Measurements from ENCODE around the gene FZD10.

FZD10 gene, protein sequence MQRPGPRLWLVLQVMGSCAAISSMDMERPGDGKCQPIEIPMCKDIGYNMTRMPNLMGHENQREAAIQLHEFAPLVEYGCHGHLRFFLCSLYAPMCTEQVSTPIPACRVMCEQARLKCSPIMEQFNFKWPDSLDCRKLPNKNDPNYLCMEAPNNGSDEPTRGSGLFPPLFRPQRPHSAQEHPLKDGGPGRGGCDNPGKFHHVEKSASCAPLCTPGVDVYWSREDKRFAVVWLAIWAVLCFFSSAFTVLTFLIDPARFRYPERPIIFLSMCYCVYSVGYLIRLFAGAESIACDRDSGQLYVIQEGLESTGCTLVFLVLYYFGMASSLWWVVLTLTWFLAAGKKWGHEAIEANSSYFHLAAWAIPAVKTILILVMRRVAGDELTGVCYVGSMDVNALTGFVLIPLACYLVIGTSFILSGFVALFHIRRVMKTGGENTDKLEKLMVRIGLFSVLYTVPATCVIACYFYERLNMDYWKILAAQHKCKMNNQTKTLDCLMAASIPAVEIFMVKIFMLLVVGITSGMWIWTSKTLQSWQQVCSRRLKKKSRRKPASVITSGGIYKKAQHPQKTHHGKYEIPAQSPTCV

DNA sequence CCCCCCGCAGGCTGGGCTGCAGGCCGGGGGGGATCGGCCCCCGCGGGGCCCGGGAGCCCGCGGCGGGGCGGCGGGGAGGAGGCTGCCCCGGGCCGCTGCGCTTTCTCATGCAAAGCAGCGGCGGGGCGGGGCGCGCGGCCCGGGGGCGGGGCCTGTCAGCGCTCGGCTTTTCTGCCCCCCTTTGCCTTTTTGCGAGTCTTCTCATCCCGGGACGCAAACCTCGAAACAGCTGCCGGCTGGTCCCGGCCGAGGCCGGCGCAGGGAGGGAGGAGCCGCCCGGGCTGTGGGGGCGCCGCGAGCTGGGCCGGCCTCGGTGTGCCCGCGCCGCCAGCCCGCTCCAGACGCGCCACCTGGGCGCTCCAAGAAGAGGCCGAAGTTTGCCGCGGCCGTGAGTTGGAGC is at the start of gene FZD10:
Gene FZD10, plus strand, starts transcription at position 198 of the 400 bp plus-strand sequence. CDS start 479 bp downstream, outside the sequence.
- no peak for DNase-seq (ENCODE audit: low read depth in 2 of 2)

DNA sequence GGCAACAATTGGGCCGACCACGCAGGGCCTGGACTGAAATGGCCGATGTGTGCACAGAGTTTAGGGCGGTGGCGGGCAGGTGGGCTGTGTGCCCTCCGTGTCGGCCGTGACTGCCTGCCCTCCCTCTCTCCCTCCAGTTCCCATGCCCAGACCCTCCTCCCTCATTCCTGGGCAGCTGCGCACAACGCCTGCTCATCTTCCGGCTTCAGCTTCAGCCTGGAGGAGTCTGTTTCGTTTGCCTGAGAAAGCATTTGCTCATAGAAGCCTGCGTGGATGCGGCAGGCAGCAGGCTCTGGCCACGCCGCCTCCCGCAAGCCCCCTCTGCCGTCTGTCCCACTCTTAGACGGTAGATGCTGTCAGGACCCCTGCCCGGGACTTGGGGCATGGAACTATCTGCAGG is 47.3 kb upstream of the FZD10 start:
- no peak for DNase-seq (ENCODE audit: low read depth in 2 of 2)

DNA sequence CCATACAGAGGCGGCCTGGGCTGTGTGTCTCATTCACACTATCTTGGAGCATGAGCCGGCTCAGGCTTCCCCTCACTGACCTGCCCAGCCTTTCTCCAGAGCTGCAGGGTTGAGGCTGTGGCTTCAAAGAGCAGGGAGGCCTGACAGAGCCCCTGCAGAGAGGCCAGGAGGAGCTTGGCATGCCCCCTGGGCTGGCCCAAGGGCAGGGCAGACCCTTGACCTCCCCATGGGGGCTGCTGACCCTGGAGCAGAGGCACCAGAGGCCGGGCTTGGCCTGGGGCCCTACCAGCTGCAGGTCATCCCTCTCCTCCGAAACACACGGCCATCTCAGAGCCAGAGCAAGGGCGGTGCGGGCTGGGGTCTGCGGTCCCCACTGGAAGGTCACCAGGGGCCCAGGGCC is 46.6 kb upstream of the FZD10 start:
- DNase-seq (ENCODE audit: low read depth in 2 of 2): no peak

DNA sequence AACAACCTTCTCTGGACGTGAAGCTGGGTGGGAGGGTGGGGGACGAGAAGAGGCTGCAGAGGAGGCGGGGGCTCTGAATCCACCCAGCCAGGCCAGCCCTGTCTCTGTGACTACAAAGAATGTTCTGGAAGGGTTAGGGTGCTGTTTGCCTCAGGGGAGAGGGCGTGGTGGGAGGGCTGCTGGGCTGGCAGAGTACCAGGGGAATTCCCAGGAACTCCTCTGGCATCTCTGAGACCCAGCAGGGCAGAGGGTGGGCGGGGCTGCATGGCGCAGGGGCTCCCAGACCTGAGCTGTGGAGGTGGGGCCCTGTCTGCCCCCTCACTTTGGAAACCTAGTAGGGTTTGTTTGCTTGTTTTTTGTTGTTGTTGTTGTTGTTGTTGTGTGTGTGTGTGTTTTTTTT is 45.5 kb upstream of the FZD10 start:
- DNase-seq (ENCODE audit: low read depth in 2 of 2): no peak

DNA sequence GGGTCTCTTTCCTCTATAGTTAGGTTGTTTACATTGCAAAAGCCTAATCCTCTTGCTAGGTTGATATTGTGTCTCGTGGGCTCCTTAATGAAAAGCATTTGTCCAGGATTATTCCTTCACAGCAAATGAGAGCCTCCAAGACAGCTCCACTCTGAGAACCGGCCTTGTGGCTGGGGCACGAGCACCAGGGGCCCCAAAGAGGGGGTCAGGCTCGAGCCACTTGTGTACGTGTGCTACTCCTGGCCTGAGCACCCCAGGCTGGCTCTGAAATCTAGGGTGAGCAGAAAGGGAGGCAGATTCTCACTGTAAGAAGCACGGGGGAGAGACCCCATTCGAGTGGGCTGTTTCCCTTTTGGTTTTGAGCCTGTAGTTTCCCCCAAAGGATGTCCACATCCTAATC is 45.0 kb upstream of the FZD10 start:
- no peak for DNase-seq (ENCODE audit: low read depth in 2 of 2)

DNA sequence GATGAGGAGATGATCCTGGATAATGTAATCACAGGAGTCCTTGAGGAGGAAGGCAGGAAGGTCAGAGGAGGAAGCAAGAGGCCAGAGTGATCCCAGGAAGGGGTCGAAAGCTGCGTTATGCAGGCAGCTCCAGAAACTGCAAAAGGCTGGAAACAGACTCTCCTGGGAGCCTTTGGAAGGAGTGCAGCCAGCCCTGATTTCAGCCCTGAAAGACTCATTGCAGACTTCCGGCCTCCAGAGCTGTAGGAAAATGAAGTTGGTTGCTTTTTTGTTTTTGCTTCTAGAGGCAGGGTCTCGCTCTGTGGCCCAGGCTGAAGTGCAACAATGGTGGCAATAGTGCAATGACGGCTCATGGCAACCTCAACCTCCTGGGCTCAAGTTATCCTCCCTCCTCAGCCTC is 44.6 kb upstream of the FZD10 start:
- DNase-seq (ENCODE audit: low read depth in 2 of 2): no peak

DNA sequence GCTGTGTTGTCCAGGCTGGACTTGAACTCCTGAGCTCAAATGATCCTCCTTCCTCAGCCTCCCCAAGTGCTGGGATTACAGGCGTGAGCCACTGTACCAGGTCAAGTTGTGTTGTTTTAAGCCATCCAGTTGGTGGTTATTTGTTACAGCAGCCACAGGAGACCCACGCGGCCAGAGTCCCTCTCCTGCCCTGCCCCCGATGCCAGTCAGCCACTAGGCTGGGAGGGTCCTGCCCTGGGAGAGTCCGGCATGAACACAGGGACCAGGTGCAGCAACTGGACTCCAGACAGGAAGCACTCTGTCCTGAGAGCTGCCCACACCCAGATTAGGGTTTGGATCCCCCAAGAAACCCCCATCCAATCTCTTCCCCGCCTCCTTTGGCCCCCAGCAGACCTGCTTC is 44.1 kb upstream of the FZD10 start:
- no peak for DNase-seq (ENCODE audit: low read depth in 2 of 2)

DNA sequence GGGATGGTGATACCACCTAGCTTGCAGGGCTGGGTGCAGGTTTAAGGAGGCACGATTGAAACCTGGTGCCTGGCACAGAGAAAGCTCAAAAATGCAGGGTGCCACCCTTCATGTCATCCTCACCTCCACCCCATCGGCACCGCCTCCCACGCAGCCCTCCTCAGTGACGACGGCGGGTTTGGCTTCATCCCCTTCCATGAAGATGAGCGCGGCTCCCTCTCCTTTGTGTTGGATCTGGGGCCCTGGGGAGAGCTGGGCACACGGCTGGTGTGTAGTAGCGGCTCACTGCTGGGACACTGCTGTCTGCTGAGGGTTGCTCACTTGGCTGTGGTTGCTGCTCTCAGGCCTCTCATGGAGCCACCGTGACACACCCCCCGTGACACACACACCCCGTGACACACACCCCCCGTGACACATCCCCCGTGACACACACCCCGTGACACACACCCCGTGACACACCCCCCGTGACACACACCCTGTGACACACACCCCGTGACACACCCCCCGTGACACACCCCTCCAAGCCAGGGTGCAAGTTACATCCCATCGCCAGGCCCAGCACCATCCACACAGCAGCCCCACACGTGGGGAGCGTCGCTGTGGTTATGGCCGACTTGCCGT is 42.9 kb upstream of the FZD10 start:
- DNase-seq (ENCODE audit: low read depth in 2 of 2): no peak

DNA sequence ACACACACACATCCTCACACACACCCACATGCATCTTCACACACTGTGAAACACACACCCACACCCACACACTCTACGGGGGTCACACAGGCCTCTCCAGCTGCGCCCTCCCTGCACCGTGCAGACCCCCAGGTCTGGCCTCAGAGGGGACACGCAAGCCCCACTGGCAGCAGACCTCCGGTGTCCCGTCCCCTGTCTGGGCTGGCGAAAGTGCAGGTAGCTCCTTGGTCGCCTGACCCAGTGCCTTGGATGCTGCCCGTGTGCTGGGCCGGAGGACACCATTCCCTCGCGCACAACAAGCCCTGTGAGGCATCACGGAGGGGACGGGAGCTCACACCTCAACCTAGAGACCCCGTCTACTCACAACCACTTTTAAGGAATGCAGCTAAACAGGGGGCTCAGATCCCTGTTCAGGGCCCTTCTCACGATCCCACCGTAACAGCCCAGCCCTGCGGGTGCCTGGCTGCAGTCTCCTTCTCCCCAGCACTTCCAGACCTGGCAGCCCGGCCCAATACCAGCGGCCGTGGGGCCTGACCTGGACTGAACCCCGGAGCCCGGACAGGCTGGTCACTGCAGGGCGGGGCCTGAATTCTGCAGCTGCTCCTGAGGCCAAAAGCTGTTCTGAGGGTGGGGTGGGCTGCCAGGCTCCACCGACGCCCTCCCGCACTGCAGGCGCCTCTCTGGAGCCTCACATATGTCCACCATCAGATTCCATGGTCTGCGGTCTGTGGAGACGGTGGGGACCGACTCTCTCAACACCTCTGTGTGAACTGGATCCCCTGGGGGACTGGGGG is 42.1 kb upstream of the FZD10 start:
- DNase-seq (ENCODE audit: low read depth in 2 of 2): no peak

DNA sequence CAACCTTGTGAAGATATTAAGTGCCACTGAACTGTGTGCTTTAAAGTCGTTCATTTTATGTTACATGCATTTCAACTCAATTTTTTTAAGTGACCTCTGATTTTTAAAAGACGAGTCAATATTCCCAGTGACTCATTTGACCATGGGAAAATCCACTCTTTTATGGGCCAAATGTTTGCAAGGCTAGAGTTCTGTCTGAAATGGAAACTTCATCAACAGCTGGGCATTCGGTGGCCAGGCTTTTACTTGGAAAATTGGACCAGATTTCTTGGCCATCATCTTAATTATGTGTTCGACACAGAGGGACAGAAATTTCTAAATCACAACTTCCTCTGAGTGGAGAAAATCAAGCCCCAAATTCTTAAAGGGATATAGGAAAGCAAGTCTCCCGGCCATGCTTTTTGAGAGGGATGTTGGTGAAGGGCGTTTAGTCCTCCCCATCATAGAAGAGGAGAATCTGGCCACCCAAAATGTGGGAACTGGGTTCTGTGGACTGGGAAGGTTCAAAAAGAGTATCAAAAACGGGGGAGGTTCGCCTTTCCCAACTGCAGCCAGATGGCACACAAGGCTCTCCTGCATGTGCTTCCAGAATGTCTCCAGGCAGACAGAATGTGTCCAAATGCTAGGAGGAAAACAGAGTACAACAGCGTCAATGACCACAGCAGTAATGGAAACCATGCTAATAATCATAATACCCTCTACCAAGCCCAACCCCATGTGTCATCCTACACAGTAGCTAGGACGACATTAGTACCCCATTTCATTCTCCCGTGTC is 40.9 kb upstream of the FZD10 start:
- no peak for DNase-seq (ENCODE audit: low read depth in 2 of 2)

DNA sequence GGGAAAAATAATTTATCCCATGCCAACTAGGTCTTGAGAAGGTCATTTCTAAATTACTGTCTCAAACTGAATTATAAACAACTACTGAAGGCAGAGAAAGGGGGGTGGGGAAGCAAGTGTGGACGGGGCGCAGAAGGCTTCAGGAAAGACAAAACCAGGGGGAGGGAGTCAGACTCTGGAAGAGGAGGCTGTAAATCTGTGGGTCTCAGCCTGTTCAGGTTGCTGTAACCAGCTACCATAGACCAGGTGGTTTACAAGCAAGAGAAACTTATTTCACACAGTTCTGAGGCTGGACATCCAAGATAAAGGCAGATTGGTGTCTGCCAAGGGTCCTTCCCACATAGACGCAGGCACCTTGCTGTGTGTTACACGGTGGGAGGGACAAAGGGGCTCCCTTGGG is 39.9 kb upstream of the FZD10 start:
- no peak for DNase-seq (ENCODE audit: low read depth in 2 of 2)

DNA sequence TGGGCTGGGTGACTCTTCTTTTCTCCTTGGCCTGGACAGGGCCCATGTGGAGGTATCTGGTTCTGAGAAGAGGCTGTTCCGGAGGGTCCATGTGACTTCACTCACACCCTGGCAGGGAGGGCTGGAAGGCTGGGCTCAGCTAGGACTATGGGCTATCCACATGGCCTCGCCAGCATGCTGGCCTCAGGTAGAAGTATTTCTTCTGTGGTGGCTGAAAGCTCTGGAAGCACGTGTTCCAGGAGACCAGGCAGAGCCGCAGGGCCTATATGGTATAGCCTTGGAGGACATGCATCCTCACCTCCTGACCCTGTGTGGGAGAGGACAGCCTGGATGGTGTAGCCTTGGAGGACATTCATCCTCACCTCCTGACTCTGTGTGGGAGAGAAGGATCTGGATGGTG is 38.2 kb upstream of the FZD10 start:
- DNase-seq (ENCODE audit: low read depth in 2 of 2): no peak

DNA sequence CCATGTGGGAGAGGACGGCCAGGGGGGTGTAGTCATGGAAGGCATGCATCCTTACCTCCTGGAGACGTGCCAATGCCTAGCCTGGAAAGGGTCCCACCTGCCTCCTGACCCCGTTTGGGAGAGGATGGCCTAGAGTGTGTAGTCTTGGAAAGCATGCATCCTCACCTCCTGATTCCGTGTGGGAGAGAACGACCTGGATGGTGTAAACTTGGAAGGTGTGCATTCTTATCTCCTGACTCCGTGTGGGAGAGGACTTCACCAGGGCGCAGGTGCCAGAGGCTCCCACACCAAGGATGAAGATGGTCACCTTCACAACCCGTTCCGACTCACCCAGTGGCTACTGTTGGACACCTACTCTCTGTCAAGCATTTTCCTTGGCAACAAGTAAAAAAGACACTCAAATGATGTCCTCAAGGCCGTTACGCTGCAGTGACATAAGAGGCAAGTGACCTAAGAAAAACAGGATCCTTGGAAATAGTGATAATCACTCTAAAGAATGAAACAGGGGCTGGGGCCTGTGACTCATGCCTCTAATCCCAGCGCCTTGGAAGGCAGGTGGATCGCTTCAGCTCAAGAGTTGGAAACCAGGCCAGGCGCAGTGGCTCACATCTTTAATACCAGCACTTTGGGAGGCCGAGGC is 37.5 kb upstream of the FZD10 start:
- DNase-seq (ENCODE audit: low read depth in 2 of 2): no peak

DNA sequence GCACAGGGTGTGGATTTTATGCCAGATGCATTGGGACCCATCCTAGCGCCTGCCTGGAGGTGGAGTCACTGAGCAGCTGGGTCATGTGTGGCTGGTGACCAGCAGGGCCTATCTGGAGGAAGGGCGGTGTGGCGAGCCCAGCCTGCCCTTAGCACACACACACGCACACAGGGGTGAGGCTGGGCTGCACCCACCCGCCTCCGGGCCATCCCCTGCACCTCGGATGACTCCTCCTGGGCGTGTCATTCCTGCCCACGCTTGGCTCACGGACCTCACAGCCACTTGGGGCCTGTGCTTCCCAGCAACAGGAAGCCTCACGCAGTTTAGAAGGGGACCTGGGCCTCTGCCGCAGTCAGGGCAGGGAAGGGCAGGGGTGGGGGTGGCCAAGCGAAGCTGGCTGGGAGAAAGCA is 36.2 kb upstream of the FZD10 start:
- no peak for DNase-seq (ENCODE audit: low read depth in 2 of 2)

DNA sequence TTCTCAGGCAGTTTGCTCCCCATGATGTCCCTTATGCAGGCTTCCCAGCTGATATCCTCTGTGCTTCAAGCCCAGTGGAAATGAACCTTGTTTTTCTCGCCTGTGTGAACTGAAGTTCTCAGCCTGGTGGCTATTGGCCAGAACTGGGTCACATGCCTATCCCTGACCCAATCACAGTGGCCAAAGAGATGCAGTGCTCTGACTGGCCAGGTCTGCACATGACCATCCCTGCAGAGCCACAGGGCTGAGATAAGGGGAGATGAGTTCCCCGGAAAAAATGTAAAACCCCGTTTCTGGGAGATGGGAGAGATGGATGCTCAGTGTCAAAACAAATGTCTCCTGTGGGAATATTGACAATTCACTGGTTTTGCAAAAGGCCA is 34.7 kb upstream of the FZD10 start:
- no peak for DNase-seq (ENCODE audit: low read depth in 2 of 2)

DNA sequence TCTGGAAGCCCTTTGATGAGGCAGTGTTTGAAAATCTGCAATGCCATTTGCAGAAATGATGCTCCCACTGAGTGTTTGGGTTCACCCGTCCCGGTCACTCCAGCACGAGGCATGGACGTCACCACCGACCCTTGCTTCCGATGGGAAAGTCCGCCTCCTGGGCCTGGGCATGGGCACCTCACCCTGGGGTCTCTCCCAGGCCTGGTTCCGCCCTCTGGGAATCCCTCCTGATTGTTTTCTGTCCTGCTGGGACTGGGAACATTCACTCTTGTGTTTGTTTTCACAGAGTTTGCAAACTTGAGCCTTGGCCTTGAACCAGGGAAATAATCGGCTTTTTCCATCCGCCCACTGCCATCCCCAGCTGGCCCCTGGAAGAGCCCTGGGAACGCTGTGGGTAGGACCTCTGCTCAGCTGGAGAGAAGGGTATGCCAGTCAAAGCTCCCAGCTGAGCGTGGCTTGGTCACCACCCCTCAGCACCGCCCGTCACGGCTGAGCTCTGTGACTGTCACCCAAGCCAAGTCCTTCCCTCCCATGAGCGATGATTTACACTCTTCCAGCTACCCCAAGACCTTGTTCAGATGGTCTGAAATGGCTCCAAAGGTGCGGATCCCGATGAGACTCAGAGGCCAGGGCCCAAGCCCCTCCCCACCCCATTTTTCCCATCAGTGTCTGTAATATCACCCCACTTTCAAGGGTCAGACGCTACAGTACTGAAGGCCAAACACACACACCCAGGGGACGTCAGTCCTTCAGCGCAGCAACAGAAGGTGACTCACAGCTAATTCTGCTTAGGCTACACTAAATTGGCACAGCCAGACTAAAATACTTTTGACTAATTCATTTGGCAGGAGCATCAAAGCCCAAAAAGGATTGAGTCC is 34.1 kb upstream of the FZD10 start:
- no peak for DNase-seq (ENCODE audit: low read depth in 2 of 2)

DNA sequence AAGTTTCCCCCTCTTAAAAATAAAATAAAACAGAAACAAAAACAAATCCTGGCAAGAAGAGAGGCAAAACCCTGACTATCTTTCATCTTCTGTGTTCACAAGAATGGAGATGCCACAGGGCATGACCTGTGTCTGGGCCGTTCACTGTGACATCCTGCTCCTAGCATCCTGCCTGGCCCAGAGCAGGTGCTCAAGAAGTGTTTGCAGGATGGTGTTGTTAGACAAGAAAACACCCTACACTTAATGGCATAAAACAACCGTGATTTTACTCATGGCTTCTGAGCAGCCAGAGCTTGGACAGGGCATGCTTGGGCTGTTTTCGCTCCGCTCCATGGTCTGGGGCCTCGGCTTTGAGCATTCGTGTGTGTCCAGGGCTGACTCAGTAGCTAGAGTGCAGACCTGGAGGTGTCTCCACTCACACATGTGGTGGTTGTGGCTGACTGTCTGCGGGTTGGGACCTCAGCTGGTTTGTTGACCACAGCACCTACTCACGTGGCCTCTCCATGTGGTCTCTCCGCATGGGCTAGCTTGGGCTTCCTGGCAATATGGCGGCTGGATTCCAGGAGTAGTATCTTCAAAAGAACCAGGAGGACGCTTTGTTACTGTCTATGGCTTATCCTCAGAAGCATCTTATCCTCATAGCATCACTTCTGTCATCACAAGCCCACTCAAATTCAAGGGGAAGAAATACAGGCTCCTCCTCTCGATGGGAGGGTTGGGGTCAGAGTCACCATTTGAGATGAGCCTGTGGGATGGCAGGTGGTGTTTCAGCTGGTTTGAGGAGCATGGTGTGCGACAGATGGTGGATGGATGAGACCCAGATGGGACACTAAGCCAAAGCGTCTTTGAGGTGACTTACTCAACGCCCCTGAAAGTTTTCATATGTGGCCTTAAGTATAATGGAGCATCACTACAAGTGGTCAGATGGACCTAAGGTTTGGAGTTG is 33.2 kb upstream of the FZD10 start:
- DNase-seq (ENCODE audit: low read depth in 2 of 2): no peak

DNA sequence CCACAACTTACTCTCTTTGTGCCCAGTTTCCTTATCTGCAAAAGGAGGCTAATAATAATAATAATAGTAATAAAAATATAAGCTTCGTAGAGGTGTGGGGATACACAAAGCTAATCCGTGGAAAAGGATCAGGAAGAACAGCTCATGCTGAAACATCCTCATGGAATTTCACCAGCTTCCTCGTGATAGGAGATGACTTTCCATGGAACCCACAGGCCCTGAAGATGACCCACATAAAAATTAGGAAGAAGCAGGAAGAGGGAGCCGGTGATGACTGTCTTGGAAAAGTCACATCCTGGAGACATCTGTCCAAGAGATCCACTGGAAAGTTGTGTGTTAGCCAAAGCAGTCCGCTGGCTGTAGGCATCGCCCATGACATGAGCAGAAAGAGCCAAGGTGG is 31.9 kb upstream of the FZD10 start:
- no peak for DNase-seq (ENCODE audit: low read depth in 2 of 2)

DNA sequence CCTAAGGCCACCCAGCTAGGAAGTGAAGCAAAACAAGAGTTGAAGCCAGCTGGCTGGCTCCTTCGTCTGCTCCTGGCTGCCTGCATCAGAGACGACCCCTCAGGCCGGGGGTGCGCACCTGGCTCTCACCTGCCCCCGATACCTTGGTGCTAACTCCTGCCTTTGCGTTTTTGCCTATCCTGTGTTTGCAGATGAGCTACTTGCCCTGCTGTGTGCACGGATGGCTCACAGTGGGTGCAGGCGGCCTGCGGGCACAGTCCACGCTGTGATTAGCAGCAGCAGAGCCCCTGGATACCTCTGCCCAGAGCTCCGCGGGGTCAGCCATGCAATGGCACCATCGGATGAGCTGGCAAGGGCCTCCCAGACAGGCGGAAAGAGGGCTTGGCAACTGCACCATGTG is 31.2 kb upstream of the FZD10 start:
- no peak for DNase-seq (ENCODE audit: low read depth in 2 of 2)
